Prostate gland (tissue), 2 donors: ENCODE data around the gene HEG1.

ENCODE experiments used
- CTCF ChIP-seq, 4 experiments: fragments of 200-600 bp in 2 of 4; fragments of 450-650 bp in 2 of 4; sonication (generic) in 2 of 4; IDR thresholded peaks; 1 replicate in 3 of 4; 2 replicates in 1 of 4; pipeline ENCODE4 v1.5.1; 2016 to 2019; ENCODE audit warnings: antibody characterized with exemption in 4 of 4, mild to moderate bottlenecking in 2 of 4, moderate library complexity in 2 of 4
- POLR2A ChIP-seq: fragments of 450-650 bp; IDR thresholded peaks from one replicate; pipeline ENCODE4 v1.6.1; 2016; ENCODE audit warnings: antibody characterized with exemption, mild to moderate bottlenecking
- POLR2AphosphoS5 ChIP-seq: sonication (generic); formaldehyde crosslinking; IDR thresholded peaks from one replicate; pipeline ENCODE4 v1.6.1; 2017; ENCODE audit warnings: antibody characterized with exemption

DNA sequence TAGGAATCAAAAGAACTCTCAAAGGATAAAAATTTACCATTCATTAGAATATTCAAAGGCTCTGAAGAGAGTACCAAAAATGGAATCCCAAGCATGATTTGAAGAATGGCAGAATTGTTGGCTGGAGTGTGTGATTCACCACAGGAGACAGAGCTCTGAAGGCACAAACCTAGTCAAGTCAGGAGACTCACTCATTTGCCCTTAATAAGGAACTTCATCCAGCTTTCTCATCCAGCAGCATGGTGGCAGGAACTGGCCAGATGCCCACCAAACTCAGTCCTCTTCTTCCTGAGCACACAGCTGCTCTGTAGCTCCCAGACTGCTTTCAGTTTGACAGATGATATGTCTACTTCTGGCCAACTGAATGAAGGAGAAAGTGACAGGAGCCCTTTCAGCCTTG lies 16.5 kb upstream of the HEG1 start:
- TF ChIP-seq CTCF (IDR thresholded peaks at IDR 0.05), result no peak
- TF ChIP-seq POLR2AphosphoS5, result no peak
- no peak for TF ChIP-seq POLR2A
